Prostate gland (tissue), 2 donors: ENCODE data around the gene PTPRT.

ENCODE experiments used
- CTCF ChIP-seq, 4 experiments: fragments of 200-600 bp in 2 of 4; fragments of 450-650 bp in 2 of 4; sonication (generic) in 2 of 4; IDR thresholded peaks; 1 replicate in 3 of 4; 2 replicates in 1 of 4; pipeline ENCODE4 v1.5.1; 2016 to 2019; ENCODE audit warnings: antibody characterized with exemption in 4 of 4, mild to moderate bottlenecking in 2 of 4, moderate library complexity in 2 of 4
- POLR2A ChIP-seq: fragments of 450-650 bp; IDR thresholded peaks from one replicate; pipeline ENCODE4 v1.6.1; 2016; ENCODE audit warnings: antibody characterized with exemption, mild to moderate bottlenecking
- POLR2AphosphoS5 ChIP-seq: sonication (generic); formaldehyde crosslinking; IDR thresholded peaks from one replicate; pipeline ENCODE4 v1.6.1; 2017; ENCODE audit warnings: antibody characterized with exemption

DNA sequence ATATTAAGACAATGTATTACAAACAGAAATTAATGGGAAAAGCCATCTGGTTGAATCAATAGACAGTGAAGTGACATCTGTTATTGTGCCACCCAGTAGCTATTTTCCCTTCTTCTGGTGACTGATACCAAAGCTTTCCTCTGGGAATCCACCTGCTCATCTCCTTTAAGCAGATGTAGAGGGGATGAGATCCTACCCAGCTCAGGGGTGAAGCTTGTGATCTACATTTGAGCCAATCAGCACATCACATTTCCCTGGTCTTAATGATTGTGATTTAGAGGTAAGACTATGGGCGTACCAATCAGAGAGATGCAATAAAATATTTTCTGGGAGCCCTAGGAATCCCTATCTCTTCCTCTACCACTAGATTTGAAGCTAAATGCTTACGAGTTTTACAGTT lies 782.9 kb downstream of the PTPRT start:
- no peak for TF ChIP-seq CTCF (IDR thresholded peaks at IDR 0.05)
- TF ChIP-seq POLR2A = no peak
- TF ChIP-seq POLR2AphosphoS5 = no peak
